NCI-H526 (cell line): Measurements from ENCODE around the gene RASSF4.
"Not testable (repeated sequence)": the region's sequence is repeated elsewhere in the genome, so short reads cannot be mapped to it uniquely, and the experiment has no call there.

ENCODE experiments used
- DNase-seq, 2 experiments: peaks; one replicate each; lab custom pipeline; 2025; lab: John Stamatoyannopoulos, UW

Gene RASSF4

GRCh38 chr10:45003432-45004000 lies 43.9 kb downstream of the RASSF4 start:
- no peak for DNase-seq

GRCh38 chr10:45004661-45005060 lies 45.1 kb downstream of the RASSF4 start:
- no peak for DNase-seq

DNA sequence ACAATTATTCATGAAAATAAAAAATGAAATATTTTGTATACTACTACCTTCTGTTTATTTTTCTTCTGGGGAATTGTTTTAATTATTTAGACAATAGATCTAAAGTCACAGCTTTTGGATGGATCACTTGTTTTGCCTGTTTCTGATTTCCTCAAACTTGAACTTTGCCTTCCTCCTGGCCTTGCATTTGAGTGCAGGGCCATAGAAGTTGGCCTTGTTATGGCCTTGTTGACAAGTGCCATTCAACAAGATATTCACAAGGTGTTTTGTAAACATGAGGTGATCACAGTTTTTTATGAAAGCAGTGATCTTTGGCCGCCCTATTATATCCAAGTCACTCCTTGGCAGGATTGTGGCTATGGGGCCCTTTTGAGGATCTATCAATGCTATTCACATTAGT lies 45.7 kb downstream of the RASSF4 start:
- no peak for DNase-seq

DNA sequence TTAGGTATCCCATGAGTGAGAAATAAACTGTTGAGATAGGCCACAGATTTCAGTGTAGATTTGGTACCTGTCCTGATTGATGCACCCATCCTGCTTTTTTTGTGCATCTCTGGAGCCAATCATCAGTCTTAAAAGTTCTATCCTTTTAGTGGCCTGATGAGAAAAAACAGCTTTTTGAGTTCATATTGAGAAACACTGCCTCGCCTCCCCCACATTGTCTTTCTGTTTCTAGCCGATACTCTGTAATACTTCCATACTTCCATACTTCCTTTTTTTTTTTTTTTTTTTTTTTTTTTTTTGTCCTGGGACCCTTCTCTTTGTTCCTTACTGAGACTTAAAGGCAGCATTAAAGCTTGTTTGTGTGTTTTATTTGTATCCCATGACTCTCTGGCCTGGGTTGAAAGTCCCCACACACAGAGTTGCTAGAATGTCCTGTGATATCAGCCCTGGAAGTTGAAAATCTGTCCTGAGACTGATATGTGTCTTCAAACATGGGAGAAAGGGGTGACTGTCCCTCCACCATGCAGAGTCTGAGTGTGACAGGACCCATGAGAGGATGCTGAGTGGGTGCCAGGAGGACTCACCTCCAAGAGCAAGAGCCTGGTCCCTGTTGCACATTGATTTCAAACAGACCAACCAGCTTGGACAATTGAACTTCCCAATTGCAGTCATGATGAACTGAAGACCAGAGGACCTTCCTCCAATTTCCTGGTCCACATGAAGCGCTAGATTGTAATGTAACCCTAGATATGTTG lies 46.9 kb downstream of the RASSF4 start:
- DNase-seq: no peak

GRCh38 chr10:45008524-45009161 lies 49.0 kb downstream of the RASSF4 start:
- DNase-seq: peak; percentile 78 to 79

GRCh38 chr10:45014557-45014956 lies 55.0 kb downstream of the RASSF4 start:
- not testable (repeated sequence) for DNase-seq

DNA sequence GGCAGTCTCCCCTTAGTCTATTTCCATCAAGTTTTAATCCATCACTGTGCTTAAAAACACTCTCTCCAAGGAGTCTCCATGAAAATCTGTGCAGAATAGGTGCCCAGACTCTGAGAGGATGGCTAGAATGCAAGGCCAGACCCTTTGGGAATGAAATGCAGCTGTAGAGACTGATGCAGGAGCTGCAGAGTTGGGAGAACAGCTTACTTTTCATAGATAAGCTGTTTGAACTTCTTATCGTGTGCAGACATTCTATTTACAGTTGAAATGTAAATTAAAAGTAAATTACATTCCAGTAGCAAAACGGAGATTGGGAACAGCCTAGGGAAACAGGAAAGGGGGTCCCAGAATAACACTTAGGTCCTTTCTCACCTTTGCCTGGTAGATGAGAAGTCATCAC lies 56.0 kb downstream of the RASSF4 start:
- DNase-seq: no peak

DNA sequence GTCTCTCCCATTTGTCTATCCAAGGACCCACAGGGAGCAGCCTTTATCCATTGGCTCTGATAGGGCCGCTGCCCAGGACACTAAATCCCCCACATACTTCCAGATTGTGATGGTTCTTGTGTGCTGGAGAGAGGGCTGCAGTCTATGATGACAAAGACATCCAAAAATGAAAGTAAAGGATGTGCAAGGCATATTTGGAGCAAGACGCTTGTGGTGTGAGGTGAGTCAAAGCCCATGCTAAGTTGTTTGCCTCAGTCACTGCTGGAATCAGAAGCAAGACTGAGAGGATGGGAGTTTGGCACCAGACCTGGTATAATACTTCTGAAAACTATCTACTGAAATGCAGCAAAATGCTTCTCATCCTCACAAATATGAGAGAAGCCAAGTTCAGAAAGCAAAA lies 63.8 kb downstream of the RASSF4 start:
- no peak for DNase-seq

GRCh38 chr10:45034301-45034700 lies 74.7 kb downstream of the RASSF4 start:
- DNase-seq: no peak

- DNase-seq: no peak
Observed at GRCh38 chr10:45035673-45036072, 76.1 kb downstream of the RASSF4 start.

DNA sequence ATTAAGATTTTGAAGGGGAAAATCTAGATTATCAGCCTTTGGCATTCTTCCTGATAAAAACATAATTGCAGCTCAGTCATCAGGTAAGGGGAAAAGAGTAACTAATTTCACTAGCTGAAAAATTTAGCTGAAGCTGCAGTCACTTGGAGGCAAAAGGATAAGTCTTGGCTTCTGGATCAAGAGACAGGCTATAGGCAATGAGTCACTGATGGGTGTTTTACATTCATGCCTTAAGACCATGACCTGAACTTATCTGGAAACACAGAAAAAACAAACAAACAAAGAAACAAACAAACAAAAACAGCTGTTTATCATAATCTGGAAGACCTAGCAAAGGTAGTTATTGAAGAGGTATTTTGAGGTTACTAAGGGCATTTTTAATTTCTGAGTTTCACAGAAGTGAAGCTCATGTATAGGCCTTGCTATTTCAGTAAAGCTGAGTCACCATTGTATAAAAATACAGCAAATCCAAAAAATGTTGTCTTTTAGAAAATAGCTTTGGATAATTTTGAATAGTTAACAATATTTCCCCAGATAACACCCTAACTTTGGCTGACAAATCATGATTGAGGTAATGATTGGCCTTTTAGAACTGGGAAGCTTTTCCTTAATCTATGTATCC lies 81.4 kb downstream of the RASSF4 start:
- DNase-seq: no peak

DNA sequence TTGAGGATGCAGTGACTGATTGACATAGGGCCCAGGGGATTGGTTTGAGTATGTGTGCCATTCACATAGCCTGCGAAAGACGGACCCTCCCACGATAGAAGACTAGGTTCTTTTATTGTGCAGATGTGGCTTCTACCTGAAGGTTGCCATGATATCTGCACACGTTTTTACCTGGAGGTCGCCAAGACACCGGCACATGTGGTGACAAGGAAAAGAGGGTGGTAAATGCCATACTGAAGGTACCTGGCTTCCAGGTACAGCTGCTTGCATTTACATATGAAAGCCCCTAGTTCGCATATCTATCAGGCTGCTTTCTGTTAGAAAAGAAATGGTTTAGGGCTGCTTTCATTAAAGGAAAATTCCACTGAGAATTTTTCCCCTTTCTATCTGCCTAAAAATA lies 84.7 kb downstream of the RASSF4 start:
- no peak for DNase-seq
